Endothelial cell of umbilical vein (primary cell): ENCODE results near the gene RBM20. TPM values are rescaled to one million over a fixed set of nuclear protein-coding genes. Genes with fewer than 3 reads are reported as not detected.

ENCODE experiments used
- BruUV-seq: library from RNA; stranded (reverse); fragments of 400-500 nt; replicated peaks from 2 replicates; lab custom pipeline; 2021; lab: Mats Ljungman, UMichigan
- CTCF ChIA-PET: fragments of 300-600, 350-600 bp; sonication (Branson Sonifier 250); formaldehyde crosslinking; loops from one replicate; lab custom pipeline; 2021; ENCODE audit warnings: antibody characterized with exemption, inconsistent platforms; lab: Charles Lee
- POLR2A ChIA-PET: fragments of 300-600, 350-600 bp; sonication (Branson Sonifier 250); formaldehyde crosslinking; loops from one replicate; lab custom pipeline; 2021; ENCODE audit warnings: antibody characterized with exemption, inconsistent platforms; lab: Charles Lee
- DNase-seq: peaks from one replicate; pipeline ENCODE4 v3.0.0-alpha.2; 2011; ENCODE audit warnings: low read depth, low spot score
- FAIRE-seq: peaks from 2 replicates; lab custom pipeline; 2011; peaks lifted over from hg19 to GRCh38; lab: Jason Lieb, UNC
- H2AFZ ChIP-seq: 2 replicates; pipeline ENCODE4 v1.6.0; 2012; ENCODE audit warnings: low read depth, low read length, control low read depth, inconsistent platforms
- H3K27ac ChIP-seq: 2 replicates; pipeline ENCODE4 v1.5.1; 2011; ENCODE audit warnings: low read depth, mild to moderate bottlenecking, control low read depth, low read length, moderate library complexity; ENCODE audit not compliant: insufficient read depth
- H3K27me3 ChIP-seq, 2 experiments: 2 replicates each; pipeline versions ENCODE4 v1.6.0 to v1.6.1; 2011; ENCODE audit warnings: low read length in 2 of 2, mixed read lengths in 1 of 2; ENCODE audit not compliant: control insufficient read depth in 2 of 2, insufficient read depth in 2 of 2
- H3K36me3 ChIP-seq, 2 experiments: 2 replicates in 1 of 2; 3 replicates in 1 of 2; pipeline ENCODE4 v1.5.1; 2011; ENCODE audit warnings: low read length in 2 of 2, mild to moderate bottlenecking in 1 of 2, moderate library complexity in 1 of 2; ENCODE audit not compliant: control insufficient read depth in 2 of 2, insufficient read depth in 2 of 2; ENCODE audit errors: extremely low read depth in 1 of 2
- H3K4me1 ChIP-seq: 3 replicates; pipeline ENCODE4 v1.5.1; 2011; ENCODE audit warnings: mild to moderate bottlenecking, low read length; ENCODE audit not compliant: control insufficient read depth, insufficient read depth; ENCODE audit errors: extremely low read depth
- H3K4me2 ChIP-seq: 2 replicates; pipeline ENCODE4 v1.6.1; 2011; ENCODE audit warnings: low read length, control low read depth, mixed read lengths; ENCODE audit not compliant: insufficient read depth
- H3K4me3 ChIP-seq, 3 experiments: fragments of 200-600 bp in 1 of 3; sonication (generic), shearing (Covaris generic) in 1 of 3; replicated peaks in 1 of 3; 2 replicates each; pipeline ENCODE4 v1.5.1; 2011 to 2016; ENCODE audit warnings: control low read depth in 3 of 3, low read length in 3 of 3, mild to moderate bottlenecking in 2 of 3, inconsistent platforms in 1 of 3, low read depth in 1 of 3, moderate library complexity in 1 of 3; ENCODE audit not compliant: insufficient read depth in 1 of 3
- H3K79me2 ChIP-seq: 2 replicates; pipeline ENCODE4 v1.6.0; 2012; ENCODE audit warnings: low read length, inconsistent platforms; ENCODE audit not compliant: control insufficient read depth, insufficient read depth
- H3K9ac ChIP-seq: replicated peaks from 2 replicates; pipeline ENCODE3; 2011; ENCODE audit warnings: low read length, control low read depth; ENCODE audit not compliant: insufficient read depth; ENCODE audit errors: extremely low read depth
- H3K9me1 ChIP-seq: replicated peaks from 3 replicates; pipeline ENCODE4 v1.6.0; 2011; ENCODE audit warnings: mild to moderate bottlenecking, low read length; ENCODE audit not compliant: control insufficient read depth, insufficient read depth; ENCODE audit errors: extremely low read depth
- H3K9me3 ChIP-seq: replicated peaks from 2 replicates; pipeline ENCODE4 v1.5.1; 2012; ENCODE audit warnings: low read length, inconsistent platforms; ENCODE audit not compliant: control insufficient read depth, insufficient read depth
- H4K20me1 ChIP-seq: replicated peaks from 2 replicates; pipeline ENCODE3; 2011; ENCODE audit warnings: mild to moderate bottlenecking, low read length; ENCODE audit not compliant: control insufficient read depth, insufficient read depth; ENCODE audit errors: extremely low read depth
- CTCF ChIP-seq, 2 donors: IDR thresholded peaks; 1 replicate in 1 of 2; 2 replicates in 1 of 2; pipeline ENCODE4 v1.5.1; 2011; ENCODE audit warnings: low read length in 2 of 2, mild to moderate bottlenecking in 2 of 2, moderate library complexity in 2 of 2, control low read depth in 1 of 2, inconsistent platforms in 1 of 2, low read depth in 1 of 2; ENCODE audit not compliant: insufficient read depth in 1 of 2; ENCODE audit errors: extremely low read depth in 1 of 2
- EZH2 ChIP-seq: IDR thresholded peaks from 2 replicates; pipeline ENCODE4 v1.6.1; 2012; ENCODE audit warnings: borderline replicate concordance, low read depth, mild to moderate bottlenecking, moderate library complexity, low read length, inconsistent platforms; ENCODE audit not compliant: severe bottlenecking
- FOS ChIP-seq: IDR thresholded peaks from 2 replicates; pipeline ENCODE4 v1.6.1; 2011; ENCODE audit warnings: mild to moderate bottlenecking, low read length, moderate library complexity, borderline replicate concordance; ENCODE audit not compliant: insufficient read depth
- GATA2 ChIP-seq: IDR thresholded peaks from 2 replicates; pipeline ENCODE4 v1.7.0; 2011; ENCODE audit warnings: low read depth, mild to moderate bottlenecking, moderate library complexity, mixed read lengths, low read length; ENCODE audit not compliant: insufficient read length, insufficient read depth
- JUN ChIP-seq: IDR thresholded peaks from 2 replicates; pipeline ENCODE4 v1.6.1; 2011; ENCODE audit warnings: borderline replicate concordance, low read depth; ENCODE audit not compliant: insufficient read length, insufficient read depth
- MAX ChIP-seq: IDR thresholded peaks from 2 replicates; pipeline ENCODE4 v1.6.1; 2011; ENCODE audit not compliant: insufficient read depth, insufficient read length
- MYC ChIP-seq: IDR thresholded peaks from one replicate; pipeline ENCODE4 v1.6.1; 2011; ENCODE audit warnings: mild to moderate bottlenecking, low read depth, low read length
- POLR2A ChIP-seq: IDR thresholded peaks from 2 replicates; pipeline ENCODE4 v1.6.1; 2012; ENCODE audit warnings: low read depth, mild to moderate bottlenecking, control low read depth, low read length
- POLR2AphosphoS5 ChIP-seq: IDR thresholded peaks from 2 replicates; pipeline ENCODE4 v1.6.1; 2012; ENCODE audit warnings: low read depth, mild to moderate bottlenecking, control low read depth, low read length, moderate library complexity; ENCODE audit not compliant: insufficient read depth
- dilution Hi-C: fragments of 300-500 bp; cut with MboI; formaldehyde crosslinking; loops from one replicate; pipeline ENCODE4 v1.15.0; 2019; ENCODE audit warnings: low sequenced_read_pairs; ENCODE audit not compliant: extremely low pct_ligation_motif_present
- intact Hi-C: fragments of 100-400 bp; cut with micrococcal nuclease; formaldehyde crosslinking; loops from one replicate; pipeline ENCODE4 v1.10.0; 2022
- polyA plus RNA-seq, 4 experiments: library from polyadenylated mRNA; depleted of rRNA in 3 of 4; stranded (reverse) in 3 of 4; unstranded in 1 of 4; fragments of >200 nt; gene quantifications; 2 replicates each; pipeline versions ENCODE4 v1.2.1 to v1.2.3, GENCODE V29; 2011 to 2012; ENCODE audit warnings: missing spikeins in 1 of 4
- total RNA-seq: library from RNA; stranded (reverse); gene quantifications from 2 replicates; pipeline ENCODE4 v1.2.3, GENCODE V29; 2021

Gene RBM20
- total and polyA plus RNA-seq, 2 donors (not counting 3 experiments of a cell fraction or from before 2014, with no cell fraction given): 0.04 TPM; not detected in 1

GRCh38 chr10:110679486-110680272 is 35.5 kb downstream of the RBM20 start:
- Histone ChIP-seq H3K4me2 (no peak overlapping the region), H3K9ac (no peak overlapping the region), H3K27me3 (peaks cover 15 to 23% of the 10 kb centered on the region in 2 experiments), H2AFZ (no peak overlapping the region), H3K4me3 (no peak overlapping the region), H3K36me3 (no peaks in the 10 kb centered on the region), H3K27ac (no peak overlapping the region), H3K9me3 (no peaks in the 10 kb centered on the region), H4K20me1 (no peaks in the 10 kb centered on the region), H3K4me1 (no peaks in the 10 kb centered on the region), H3K79me2 (no peaks in the 10 kb centered on the region), H3K9me1 (no peaks in the 10 kb centered on the region)
- TF ChIP-seq MAX: no peak
- no peak for TF ChIP-seq POLR2AphosphoS5
- no peak for TF ChIP-seq POLR2A
- no peak for TF ChIP-seq CTCF (IDR thresholded peaks at IDR 0.05; ENCODE audit: extremely low read depth in 1 of 2, insufficient read depth in 1 of 2, low read depth in 1 of 2, low read length in 2 of 2)
- TF ChIP-seq FOS: no peak
- TF ChIP-seq MYC: no peak
- TF ChIP-seq JUN: no peak
- TF ChIP-seq EZH2: no peak
- TF ChIP-seq GATA2: no peak
- FAIRE-seq: no peak
- ChIA-PET POLR2A (no interaction called here), CTCF (interaction anchor here (0.6 to 3.7 kb wide), 4 partner anchors 8 to 405 kb away, joined by 3 to 20 read pairs (median 12); no protein-coding TSS in a partner anchor)
- DNase-seq: no peak
- intact Hi-C loops: no loop called here
- BruUV-seq: no TSS peak
- dilution Hi-C loops: no loop called here
